ENCODE data around the gene TSC22D2.
"Not testable (repeated sequence)": the region's sequence is repeated elsewhere in the genome, so short reads cannot be mapped to it uniquely, and the experiment has no call there.

Gene TSC22D2

GRCh38 chr3:150488867-150489266 is 80.8 kb downstream of the TSC22D2 start:
- Histone ChIP-seq H3K27ac (ENCODE audit: low read depth, low read length) (no peak overlapping the region), H3K9ac (ENCODE audit: low read length) (no peak overlapping the region), H3K4me3 (ENCODE audit: low read depth, low read length) (no peak overlapping the region)

GRCh38 chr3:150490277-150490986 is 82.3 kb downstream of the TSC22D2 start:
- Histone ChIP-seq H3K27me3 (ENCODE audit: control insufficient read depth, insufficient read depth, low read length) (no peaks in the 10 kb centered on the region), H3K4me3 (ENCODE audit: low read depth, low read length) (no peak overlapping the region), H3K9me3 (ENCODE audit: control insufficient read depth, insufficient read depth, low read depth, low read length) (peaks cover 10% of the 10 kb centered on the region), H3K9ac (ENCODE audit: low read length) (no peak overlapping the region), H3K36me3 (ENCODE audit: control insufficient read depth, insufficient read depth, low read length) (no peaks in the 10 kb centered on the region), H3K27ac (ENCODE audit: low read depth, low read length) (no peak overlapping the region), H3K4me1 (ENCODE audit: control insufficient read depth, insufficient read depth, low read length) (no peaks in the 10 kb centered on the region)

More at GRCh38 chr3:150488867-150489266, 80.8 kb downstream of the TSC22D2 start:
- peaks cover 10% of the 10 kb centered on the region for H3K9me3 ChIP-seq (ENCODE audit: control insufficient read depth, insufficient read depth, low read depth, low read length)
- no peaks in the 10 kb centered on the region for H3K4me1 ChIP-seq (ENCODE audit: control insufficient read depth, insufficient read depth, low read length)
- H3K36me3 ChIP-seq (ENCODE audit: control insufficient read depth, insufficient read depth, low read length) = no peaks in the 10 kb centered on the region
- no peaks in the 10 kb centered on the region for H3K27me3 ChIP-seq (ENCODE audit: control insufficient read depth, insufficient read depth, low read length)

- no peak overlapping the region for H3K4me3 ChIP-seq (ENCODE audit: low read depth, low read length)
- H3K27ac ChIP-seq (ENCODE audit: low read depth, low read length) = no peak overlapping the region
- no peak overlapping the region for H3K9ac ChIP-seq (ENCODE audit: low read length)
- H3K36me3 ChIP-seq (ENCODE audit: control insufficient read depth, insufficient read depth, low read length) = no peaks in the 10 kb centered on the region
- H3K9me3 ChIP-seq (ENCODE audit: control insufficient read depth, insufficient read depth, low read depth, low read length) = no peaks in the 10 kb centered on the region
- H3K27me3 ChIP-seq (ENCODE audit: control insufficient read depth, insufficient read depth, low read length) = no peaks in the 10 kb centered on the region
- H3K4me1 ChIP-seq (ENCODE audit: control insufficient read depth, insufficient read depth, low read length) = no peaks in the 10 kb centered on the region
Measured at GRCh38 chr3:150494411-150494977, 86.4 kb downstream of the TSC22D2 start.

GRCh38 chr3:150495149-150495548 is 87.1 kb downstream of the TSC22D2 start:
- no peak overlapping the region for H3K9ac ChIP-seq (ENCODE audit: low read length)
- H3K27me3 ChIP-seq (ENCODE audit: control insufficient read depth, insufficient read depth, low read length) = no peaks in the 10 kb centered on the region
- H3K4me3 ChIP-seq (ENCODE audit: low read depth, low read length) = no peak overlapping the region
- 0 out of 2 replicates have a peak, but pooled peaks cover 4% of the 10 kb centered on the region for H3K9me3 ChIP-seq (ENCODE audit: control insufficient read depth, insufficient read depth, low read depth, low read length)
- H3K27ac ChIP-seq (ENCODE audit: low read depth, low read length) = no peak overlapping the region
- H3K36me3 ChIP-seq (ENCODE audit: control insufficient read depth, insufficient read depth, low read length) = no peaks in the 10 kb centered on the region
- H3K4me1 ChIP-seq (ENCODE audit: control insufficient read depth, insufficient read depth, low read length) = no peaks in the 10 kb centered on the region

- Histone ChIP-seq H3K27me3 (ENCODE audit: control insufficient read depth, insufficient read depth, low read length) (no peaks in the 10 kb centered on the region), H3K9ac (ENCODE audit: low read length) (no peak overlapping the region), H3K4me1 (ENCODE audit: control insufficient read depth, insufficient read depth, low read length) (no peaks in the 10 kb centered on the region), H3K36me3 (ENCODE audit: control insufficient read depth, insufficient read depth, low read length) (no peaks in the 10 kb centered on the region), H3K27ac (ENCODE audit: low read depth, low read length) (no peak overlapping the region), H3K4me3 (ENCODE audit: low read depth, low read length) (no peak overlapping the region), H3K9me3 (ENCODE audit: control insufficient read depth, insufficient read depth, low read depth, low read length) (peaks cover 7% of the 10 kb centered on the region)
Measured at GRCh38 chr3:150495563-150496168, 87.6 kb downstream of the TSC22D2 start.

- no peaks in the 10 kb centered on the region for H3K36me3 ChIP-seq (ENCODE audit: control insufficient read depth, insufficient read depth, low read length)
- no peaks in the 10 kb centered on the region for H3K4me1 ChIP-seq (ENCODE audit: control insufficient read depth, insufficient read depth, low read length)
- H3K9ac ChIP-seq (ENCODE audit: low read length) = no peak overlapping the region
- H3K27me3 ChIP-seq (ENCODE audit: control insufficient read depth, insufficient read depth, low read length) = no peaks in the 10 kb centered on the region
- no peak overlapping the region for H3K4me3 ChIP-seq (ENCODE audit: low read depth, low read length)
- H3K9me3 ChIP-seq (ENCODE audit: control insufficient read depth, insufficient read depth, low read depth, low read length) = peaks cover 15% of the 10 kb centered on the region
- H3K27ac ChIP-seq (ENCODE audit: low read depth, low read length) = no peak overlapping the region
Measured at GRCh38 chr3:150497956-150498355, 89.9 kb downstream of the TSC22D2 start.

GRCh38 chr3:150500960-150501359 is 92.9 kb downstream of the TSC22D2 start:
- not testable (repeated sequence) for H3K4me1 ChIP-seq (ENCODE audit: control insufficient read depth, insufficient read depth, low read length); H3K27me3 ChIP-seq (ENCODE audit: control insufficient read depth, insufficient read depth, low read length); H3K9ac ChIP-seq (ENCODE audit: low read length); H3K27ac ChIP-seq (ENCODE audit: low read depth, low read length); H3K4me3 ChIP-seq (ENCODE audit: low read depth, low read length); H3K36me3 ChIP-seq (ENCODE audit: control insufficient read depth, insufficient read depth, low read length)
- H3K9me3 ChIP-seq (ENCODE audit: control insufficient read depth, insufficient read depth, low read depth, low read length) = peaks cover 15% of the 10 kb centered on the region

- H3K9me3 ChIP-seq (ENCODE audit: control insufficient read depth, insufficient read depth, low read depth, low read length) = peaks cover 15% of the 10 kb centered on the region
- no peaks in the 10 kb centered on the region for H3K36me3 ChIP-seq (ENCODE audit: control insufficient read depth, insufficient read depth, low read length)
- H3K4me1 ChIP-seq (ENCODE audit: control insufficient read depth, insufficient read depth, low read length) = no peaks in the 10 kb centered on the region
- no peak overlapping the region for H3K4me3 ChIP-seq (ENCODE audit: low read depth, low read length)
- H3K9ac ChIP-seq (ENCODE audit: low read length) = no peak overlapping the region
- no peaks in the 10 kb centered on the region for H3K27me3 ChIP-seq (ENCODE audit: control insufficient read depth, insufficient read depth, low read length)
- H3K27ac ChIP-seq (ENCODE audit: low read depth, low read length) = no peak overlapping the region
Measured at GRCh38 chr3:150503402-150504099, 95.5 kb downstream of the TSC22D2 start.

GRCh38 chr3:150504483-150504882 is 96.4 kb downstream of the TSC22D2 start:
- no peak overlapping the region for H3K4me3 ChIP-seq (ENCODE audit: low read depth, low read length)
- H3K36me3 ChIP-seq (ENCODE audit: control insufficient read depth, insufficient read depth, low read length) = no peaks in the 10 kb centered on the region
- peaks cover 15% of the 10 kb centered on the region for H3K9me3 ChIP-seq (ENCODE audit: control insufficient read depth, insufficient read depth, low read depth, low read length)
- H3K9ac ChIP-seq (ENCODE audit: low read length) = no peak overlapping the region
- H3K27ac ChIP-seq (ENCODE audit: low read depth, low read length) = no peak overlapping the region
- no peaks in the 10 kb centered on the region for H3K4me1 ChIP-seq (ENCODE audit: control insufficient read depth, insufficient read depth, low read length)
- H3K27me3 ChIP-seq (ENCODE audit: control insufficient read depth, insufficient read depth, low read length) = no peaks in the 10 kb centered on the region

GRCh38 chr3:150508401-150508800 is 100.3 kb downstream of the TSC22D2 start:
- no peaks in the 10 kb centered on the region for H3K27me3 ChIP-seq (ENCODE audit: control insufficient read depth, insufficient read depth, low read length)
- H3K4me3 ChIP-seq (ENCODE audit: low read depth, low read length) = no peak overlapping the region
- H3K4me1 ChIP-seq (ENCODE audit: control insufficient read depth, insufficient read depth, low read length) = peaks cover 17% of the 10 kb centered on the region
- H3K9ac ChIP-seq (ENCODE audit: low read length) = no peak overlapping the region
- no peaks in the 10 kb centered on the region for H3K9me3 ChIP-seq (ENCODE audit: control insufficient read depth, insufficient read depth, low read depth, low read length)
- no peaks in the 10 kb centered on the region for H3K36me3 ChIP-seq (ENCODE audit: control insufficient read depth, insufficient read depth, low read length)
- no peak overlapping the region for H3K27ac ChIP-seq (ENCODE audit: low read depth, low read length)

GRCh38 chr3:150509780-150510179 is 101.7 kb downstream of the TSC22D2 start:
- Histone ChIP-seq H3K27ac (ENCODE audit: low read depth, low read length) (no peak overlapping the region), H3K9me3 (ENCODE audit: control insufficient read depth, insufficient read depth, low read depth, low read length) (no peaks in the 10 kb centered on the region), H3K36me3 (ENCODE audit: control insufficient read depth, insufficient read depth, low read length) (no peaks in the 10 kb centered on the region), H3K4me3 (ENCODE audit: low read depth, low read length) (no peak overlapping the region), H3K27me3 (ENCODE audit: control insufficient read depth, insufficient read depth, low read length) (no peaks in the 10 kb centered on the region), H3K4me1 (ENCODE audit: control insufficient read depth, insufficient read depth, low read length) (peaks cover 17% of the 10 kb centered on the region), H3K9ac (ENCODE audit: low read length) (no peak overlapping the region)
